GM18511 (cell line): ENCODE results near the gene CAPN8.

ENCODE experiments used
- ATAC-seq: cut with Tn5 transposase; IDR thresholded peaks from one replicate; pipeline ENCODE4 v1.9.1; 2021; ENCODE audit warnings: mild to moderate bottlenecking, moderate library complexity; ENCODE audit not compliant: unreplicated experiment

Gene CAPN8

DNA sequence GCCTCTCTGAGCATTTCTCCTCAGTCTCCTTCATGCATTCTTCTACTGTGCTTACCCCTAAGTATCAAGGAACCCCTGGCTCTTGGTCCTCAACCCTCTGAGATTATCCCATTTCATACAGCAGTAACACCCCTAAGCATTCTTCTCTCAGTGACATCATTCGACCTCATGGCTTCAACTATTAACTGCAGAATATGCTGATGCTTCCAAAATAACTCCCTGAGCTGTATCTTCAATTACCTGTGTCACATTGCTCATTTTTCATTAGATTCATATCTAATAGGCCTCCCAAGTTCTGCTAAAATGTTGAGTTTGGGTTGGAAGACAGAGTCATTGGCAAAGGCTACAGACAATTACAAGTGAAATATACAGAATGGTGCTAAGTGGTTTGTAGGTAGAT, 7.5 kb downstream of the CAPN8 start:
- no peak for ATAC-seq

DNA sequence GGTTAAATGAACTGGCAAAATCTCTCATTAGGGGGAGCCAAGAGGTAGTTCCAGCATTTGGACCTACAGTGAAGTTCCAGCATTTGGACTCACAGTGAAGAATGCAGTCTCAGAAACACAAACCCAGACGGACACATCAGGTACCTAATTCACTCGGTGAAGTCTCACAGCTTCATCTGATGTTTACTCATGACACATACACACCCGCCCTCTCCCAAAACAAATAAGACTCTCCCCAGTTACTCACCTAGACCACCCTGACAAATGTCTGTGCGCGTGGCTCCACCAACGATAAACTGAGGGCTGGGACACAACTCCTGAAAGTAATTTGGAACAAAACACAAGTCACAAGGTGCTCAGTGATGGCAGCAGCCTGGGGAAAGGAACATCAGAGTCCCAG, 11.4 kb downstream of the CAPN8 start:
- ATAC-seq = no peak

GRCh38 chr1:223653431-223653830, 12.1 kb downstream of the CAPN8 start:
- ATAC-seq = no peak

DNA sequence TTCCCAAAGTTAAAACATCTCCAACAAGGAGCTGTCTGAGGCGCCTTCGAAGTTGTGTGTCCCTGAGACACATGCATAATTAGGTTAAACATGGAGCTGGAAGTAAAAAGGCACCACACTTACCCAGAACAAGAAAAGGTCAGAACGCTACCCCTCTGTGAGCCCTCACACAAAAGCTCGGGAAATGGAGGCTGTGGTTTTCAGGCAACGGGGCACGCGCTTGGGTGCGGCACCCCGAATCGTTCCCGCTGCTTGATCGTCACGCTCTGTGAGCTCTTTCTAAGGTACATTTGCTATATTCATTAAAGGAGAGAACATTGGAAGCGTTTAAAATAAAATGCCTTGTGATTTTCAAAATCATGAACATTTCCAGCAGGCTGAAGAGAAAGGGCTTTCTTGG, 12.5 kb downstream of the CAPN8 start:
- no peak for ATAC-seq

DNA sequence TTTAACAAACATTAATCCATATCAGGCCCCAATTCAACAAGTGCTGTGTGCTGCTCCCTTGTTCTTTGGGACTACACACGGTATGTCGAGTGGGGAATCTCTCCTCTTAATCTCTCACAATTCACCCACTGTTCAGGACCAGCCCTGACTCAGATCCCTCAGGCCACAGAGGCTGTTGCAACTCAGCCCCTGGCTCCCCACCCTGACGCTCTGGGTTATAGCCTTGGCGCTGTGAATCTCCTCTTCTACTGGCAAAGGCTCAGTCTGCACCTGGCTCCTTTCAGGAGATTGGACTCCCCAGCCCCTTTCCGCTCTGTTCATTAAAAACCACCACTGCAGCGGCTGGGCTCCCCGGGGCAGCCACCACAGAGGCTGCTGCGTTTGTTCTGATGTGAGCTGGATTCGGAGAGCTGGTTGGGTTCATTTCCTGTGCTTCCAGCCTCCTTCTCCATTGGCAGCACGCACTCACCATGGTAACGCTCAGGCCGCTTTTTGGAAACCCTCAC, 13.0 kb downstream of the CAPN8 start:
- no peak for ATAC-seq

GRCh38 chr1:223651291-223651991, 14.1 kb downstream of the CAPN8 start:
- no peak for ATAC-seq

DNA sequence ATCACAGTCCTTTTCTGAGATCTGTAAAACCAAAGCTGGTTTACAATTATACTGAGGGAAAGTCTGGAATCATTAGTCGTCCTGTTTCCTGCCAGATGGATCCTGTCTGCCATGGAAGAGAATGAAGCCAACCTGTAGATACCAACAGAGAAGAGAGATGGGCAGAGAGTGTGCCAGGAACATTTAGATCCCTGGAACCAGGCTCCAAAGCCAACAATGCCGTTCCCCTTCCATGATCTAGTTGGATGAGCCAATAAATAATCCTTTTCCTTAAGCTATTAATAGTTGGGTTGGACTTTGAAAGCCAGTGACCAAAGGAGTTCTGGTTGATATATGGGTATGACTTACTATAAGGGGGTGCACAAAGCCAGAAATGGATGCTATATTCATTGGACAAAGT, 15.0 kb downstream of the CAPN8 start:
- no peak for ATAC-seq

- ATAC-seq = no peak
Observed at GRCh38 chr1:223649222-223649621, 16.3 kb downstream of the CAPN8 start.

DNA sequence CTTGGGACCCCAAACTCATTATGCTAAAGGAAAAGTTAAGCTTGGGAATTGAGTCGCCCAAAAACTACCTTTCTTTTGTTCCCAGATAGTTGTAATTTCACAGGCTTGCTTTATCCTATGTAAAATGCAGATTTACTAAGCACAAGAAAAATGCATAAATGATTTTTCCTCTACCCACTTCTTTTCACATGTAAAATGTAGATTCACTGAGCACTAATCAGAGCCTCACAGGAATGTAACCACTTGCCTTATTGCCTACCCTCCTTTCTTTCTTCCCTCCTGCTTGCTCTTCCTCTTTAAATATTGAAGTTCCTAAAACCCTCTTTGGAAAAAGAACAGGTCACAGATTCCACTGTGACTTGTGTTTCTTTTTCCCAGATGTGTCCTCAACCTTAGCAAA, 18.3 kb downstream of the CAPN8 start:
- no peak for ATAC-seq

DNA sequence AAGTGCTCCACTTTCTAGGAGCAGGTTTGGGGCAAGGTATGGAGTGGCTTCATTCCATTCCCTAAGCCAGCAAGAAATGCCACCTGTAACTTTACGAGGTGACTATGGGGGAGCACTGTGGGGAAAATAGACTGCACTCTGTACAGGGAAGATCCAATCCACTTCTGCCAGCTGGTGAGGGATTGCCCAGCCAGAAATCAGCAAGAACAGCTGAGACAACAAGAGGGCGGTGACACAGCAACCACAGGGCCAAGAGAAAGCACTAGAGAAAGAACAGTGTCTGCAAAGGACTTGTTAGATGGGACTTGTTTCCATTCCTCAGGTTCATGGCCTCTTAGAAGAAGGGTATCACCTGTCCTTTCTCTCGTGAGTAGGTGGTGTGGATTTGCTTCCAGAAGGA, 19.6 kb downstream of the CAPN8 start:
- ATAC-seq = no peak

GRCh38 chr1:223642237-223642636, 23.3 kb downstream of the CAPN8 start:
- no peak for ATAC-seq

DNA sequence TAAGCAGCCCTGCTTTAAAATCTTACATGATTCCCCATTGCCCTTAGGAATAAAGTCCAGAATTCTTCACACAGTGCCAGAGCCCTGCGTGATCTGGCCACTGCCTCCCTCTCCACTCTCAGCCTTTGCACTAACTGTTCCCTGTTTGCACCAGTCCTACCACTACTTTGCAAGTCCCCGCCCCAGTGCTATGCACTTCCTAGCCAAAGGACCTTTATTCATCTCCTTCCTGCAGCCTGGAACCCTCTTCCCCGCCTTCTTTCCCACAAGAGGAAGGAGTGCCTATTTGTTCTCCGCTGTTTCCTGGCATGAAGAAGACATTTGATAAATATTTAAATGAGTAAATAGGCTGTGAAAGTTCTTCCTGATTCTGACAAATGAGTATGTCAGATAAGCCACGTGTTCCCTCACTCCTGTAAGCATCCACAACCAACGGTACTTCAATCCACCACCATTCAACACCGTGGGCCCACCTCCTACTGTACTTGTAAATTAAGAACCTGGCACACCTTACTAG, 23.9 kb downstream of the CAPN8 start:
- ATAC-seq = no peak

DNA sequence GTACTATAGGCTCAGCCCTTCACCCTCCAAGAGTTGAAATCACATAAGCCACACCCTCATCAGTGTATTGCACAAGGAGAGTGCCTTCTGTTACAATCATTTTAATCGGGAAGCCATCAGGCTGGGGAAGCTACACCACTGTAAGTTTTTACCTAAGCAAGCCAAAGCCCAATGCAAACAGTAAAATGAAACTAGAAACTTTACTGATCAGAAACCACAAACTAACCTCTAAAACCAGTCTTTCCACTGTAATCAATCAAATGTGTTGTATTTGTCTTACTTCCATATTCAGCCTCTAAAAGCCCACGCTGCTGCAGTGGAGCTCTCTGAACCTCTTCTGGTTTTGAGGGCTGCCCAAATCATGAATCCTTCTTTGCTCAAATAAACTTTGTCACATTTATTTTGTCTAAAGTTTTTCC, 26.2 kb downstream of the CAPN8 start:
- ATAC-seq = no peak

GRCh38 chr1:223635236-223635635, 30.3 kb downstream of the CAPN8 start:
- ATAC-seq = no peak

DNA sequence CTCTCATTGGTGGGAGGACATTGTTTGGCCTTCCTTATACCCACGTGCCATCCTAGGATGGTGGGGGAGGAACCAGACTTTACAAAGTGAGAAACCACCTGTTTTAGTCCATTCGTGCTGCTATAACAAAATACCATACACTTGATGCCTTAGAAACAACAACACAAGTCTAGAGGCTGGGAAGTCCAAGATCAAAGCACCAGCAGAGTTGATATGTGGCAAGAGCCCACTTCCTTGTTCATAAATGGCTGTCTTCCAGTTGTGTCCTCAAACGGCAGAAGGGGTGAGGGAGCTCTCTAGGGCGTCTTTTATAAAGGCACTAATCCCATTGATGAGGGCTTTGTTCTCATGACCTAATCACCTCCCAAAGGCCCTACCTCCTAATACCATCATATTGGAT, 31.1 kb downstream of the CAPN8 start:
- no peak for ATAC-seq

- ATAC-seq = no peak
Observed at GRCh38 chr1:223631956-223632355, 33.5 kb downstream of the CAPN8 start.

DNA sequence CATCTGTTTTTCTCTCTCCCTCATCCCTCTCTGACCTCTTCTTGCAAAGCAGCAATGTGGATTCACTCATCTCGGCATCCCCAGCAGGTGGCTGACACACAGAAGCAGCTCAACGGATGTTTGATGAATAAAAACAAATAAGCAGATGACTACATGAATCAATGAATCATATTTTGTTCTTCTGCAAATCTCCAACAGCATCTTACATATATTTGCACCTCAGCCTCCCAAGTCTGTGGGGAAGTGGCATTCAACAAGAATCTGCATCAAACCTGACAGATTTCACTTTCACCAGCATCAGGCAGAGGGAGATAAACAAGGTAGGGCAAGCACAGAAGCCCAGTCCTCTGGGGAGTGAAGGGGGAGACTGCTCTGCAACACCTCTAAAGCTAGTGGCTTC, 34.0 kb downstream of the CAPN8 start:
- no peak for ATAC-seq

DNA sequence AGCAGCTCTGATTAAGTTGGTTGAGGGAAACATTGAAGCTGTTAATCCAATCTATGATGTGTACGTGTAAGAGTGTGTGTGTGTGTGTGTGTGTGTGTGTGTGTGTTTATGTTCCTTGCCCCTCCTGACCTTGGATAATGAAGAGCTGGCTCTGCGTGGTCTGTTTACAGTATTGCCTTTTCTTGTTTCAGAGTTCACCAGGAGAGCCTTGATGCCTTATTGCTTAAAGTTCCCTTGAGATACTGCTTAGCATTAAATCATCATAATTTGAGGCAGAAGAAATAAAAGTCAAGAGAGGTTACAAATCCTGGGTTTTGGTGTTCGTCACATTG, 36.4 kb downstream of the CAPN8 start:
- no peak for ATAC-seq

- ATAC-seq = peak; percentile 80
Observed at GRCh38 chr1:223628233-223629125, 37.0 kb downstream of the CAPN8 start.

DNA sequence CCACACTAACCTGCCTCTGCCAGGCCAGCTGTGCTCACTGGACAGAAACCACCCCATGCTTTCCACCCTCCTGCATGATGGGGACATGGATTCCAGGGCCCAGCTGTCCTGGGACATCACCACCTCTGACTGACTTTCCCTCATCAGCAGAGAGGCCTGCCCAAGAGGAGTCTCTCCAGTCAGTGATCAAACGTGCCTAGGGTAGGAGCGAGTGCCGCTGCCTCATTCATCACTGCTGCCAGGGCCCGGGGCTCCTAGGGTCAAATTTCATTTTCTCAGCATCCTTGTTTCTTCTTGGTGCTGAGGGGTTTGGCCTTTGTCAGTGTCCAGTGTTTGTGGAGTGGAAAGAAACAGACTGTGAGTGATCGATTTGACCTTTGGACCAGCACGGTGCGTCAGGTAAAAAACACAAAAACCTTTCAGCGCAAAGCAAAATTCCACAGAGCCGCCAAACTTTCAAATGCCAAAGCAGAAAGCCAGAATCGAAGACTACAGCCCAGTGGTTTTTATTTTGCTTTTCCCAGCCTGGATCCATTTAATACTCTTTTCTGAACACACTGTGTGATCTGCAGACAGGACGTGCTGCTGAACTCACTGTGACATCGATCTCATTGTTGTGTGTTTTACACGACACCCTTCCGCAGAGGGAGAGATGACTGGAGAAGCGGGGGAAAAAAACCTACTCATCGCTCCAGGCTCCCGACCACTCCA, 43.2 kb downstream of the CAPN8 start:
- no peak for ATAC-seq

DNA sequence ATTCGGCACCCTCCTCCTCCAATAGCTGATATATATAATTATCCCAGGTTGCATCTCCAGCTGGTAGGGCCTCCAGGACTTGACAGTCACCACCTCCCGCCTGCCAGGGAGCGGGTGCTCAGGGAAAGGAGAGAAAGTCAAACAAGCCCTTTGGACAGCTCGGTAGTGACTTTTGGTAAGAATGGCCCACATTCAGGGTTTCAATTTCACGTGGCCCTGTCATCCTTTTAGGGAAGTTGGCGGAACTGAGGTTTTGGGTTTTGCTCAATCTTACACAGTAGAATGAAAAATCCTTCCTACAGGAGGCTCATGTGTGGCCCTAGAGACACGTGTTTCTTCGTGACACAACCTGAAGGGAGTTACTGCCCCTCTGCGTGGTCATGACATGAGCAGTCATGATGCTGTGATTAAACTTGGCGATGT, 44.2 kb downstream of the CAPN8 start:
- ATAC-seq = peak; percentile 88
